GM21423 (cell line): ENCODE measurements around the gene SPACA1.

Experiments used
- ATAC-seq: cut with Tn5 transposase; IDR thresholded peaks from one replicate; pipeline ENCODE4 v1.9.1; 2021; ENCODE audit warnings: mild to moderate bottlenecking, moderate library complexity; ENCODE audit not compliant: unreplicated experiment

The SPACA1 gene

DNA sequence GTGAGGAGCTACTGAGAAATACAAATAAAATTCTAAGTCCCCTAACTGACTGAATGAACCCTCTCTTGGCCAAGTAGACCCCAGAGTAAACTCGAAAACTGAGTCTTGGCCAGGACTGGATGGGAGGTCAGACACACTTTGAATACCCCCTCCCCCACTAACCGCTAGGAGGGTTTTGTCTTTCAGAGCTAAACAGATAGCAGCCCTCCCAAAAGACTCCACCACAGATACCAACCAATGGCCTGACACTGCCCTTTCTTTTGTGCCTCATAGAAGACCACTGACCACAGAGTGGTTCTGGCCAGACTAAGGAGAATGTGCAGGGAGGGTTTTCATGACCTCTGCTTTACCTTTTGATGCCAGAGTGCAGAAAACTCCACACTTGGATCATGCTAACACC lies 42.1 kb downstream of the SPACA1 start:
- ATAC-seq: no peak

DNA sequence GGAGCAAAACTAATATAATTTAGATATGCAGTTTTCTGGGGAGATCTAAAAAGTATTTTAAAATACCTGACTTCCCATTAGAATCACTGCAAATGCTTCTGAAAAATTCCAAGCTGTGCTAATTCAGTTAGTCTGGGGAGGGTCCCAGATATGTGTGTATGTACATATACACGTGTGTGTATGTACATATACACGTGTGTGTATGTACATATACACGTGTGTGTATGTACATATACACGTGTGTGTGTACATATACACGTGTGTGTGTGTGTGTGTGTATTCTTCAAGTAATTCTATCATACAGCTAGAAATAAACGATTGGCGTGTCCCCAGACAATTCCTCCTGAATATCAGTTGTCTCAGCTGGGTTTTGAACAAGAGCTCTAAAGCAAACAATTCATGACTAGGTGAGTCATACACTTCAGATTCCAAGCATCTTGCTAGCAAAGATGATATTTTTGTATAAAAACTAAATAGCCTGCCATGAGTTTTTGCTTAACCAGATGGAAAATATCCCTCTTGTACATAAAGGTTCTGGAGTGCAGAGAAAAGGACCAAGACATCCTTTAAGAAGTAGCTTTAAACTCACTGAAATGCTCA lies 58.2 kb downstream of the SPACA1 start:
- ATAC-seq: no peak

DNA sequence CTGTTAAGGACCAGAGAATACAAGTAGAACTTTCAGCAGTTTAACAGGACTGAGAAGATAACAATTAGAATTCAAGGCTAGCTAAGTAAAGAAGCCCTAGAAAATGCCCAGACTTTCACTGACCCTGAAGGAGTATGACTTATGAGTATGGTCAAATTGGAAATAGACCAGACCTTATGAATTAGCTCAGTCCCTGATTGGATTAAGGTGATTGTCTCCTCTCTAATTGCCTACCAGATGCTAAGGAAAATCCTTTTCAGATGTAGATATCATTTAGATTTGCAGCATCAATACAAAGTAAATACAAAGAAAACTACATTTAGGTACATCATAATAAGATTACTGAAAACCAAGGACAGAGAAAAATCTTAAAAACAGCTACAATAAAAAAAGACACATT lies 59.6 kb downstream of the SPACA1 start:
- no peak for ATAC-seq

DNA sequence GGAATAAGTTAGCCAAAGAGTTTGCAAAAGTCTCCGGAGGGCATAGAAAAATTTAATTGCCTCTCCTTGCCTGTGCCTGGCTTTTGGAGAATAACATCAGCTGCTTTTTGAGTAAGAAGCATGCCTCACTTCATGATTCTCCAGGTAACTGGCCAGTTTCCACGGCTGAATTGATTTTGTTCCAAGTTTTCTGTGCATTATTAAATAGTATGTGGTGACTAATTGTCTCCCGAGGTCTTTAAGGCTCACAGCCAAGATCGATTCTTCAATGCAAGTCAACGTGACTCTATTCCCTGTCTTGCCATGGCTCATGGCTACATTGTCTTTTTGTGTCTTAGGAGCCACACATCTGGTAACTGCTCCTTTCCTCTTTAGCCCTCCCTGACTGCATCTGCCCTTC lies 64.3 kb downstream of the SPACA1 start:
- no peak for ATAC-seq

DNA sequence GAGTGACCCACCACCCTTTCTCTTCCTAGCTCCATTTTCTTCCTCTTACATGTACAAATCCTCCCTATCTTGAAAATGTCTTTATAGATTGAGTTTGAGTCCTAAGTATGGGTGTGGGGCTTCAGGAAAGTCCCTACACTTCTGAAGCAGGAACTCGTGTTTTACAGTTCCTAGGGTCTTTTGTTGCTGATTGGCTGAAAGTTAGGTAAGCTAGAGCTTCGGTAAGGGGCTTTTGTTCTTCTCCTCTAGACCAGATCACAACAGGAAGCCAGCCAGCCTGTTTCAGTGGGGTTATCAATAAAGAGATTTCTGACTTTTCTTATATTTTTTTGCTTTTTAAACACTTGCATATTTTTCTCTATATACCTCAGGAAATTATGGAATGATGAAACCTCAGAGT lies 67.2 kb downstream of the SPACA1 start:
- no peak for ATAC-seq

DNA sequence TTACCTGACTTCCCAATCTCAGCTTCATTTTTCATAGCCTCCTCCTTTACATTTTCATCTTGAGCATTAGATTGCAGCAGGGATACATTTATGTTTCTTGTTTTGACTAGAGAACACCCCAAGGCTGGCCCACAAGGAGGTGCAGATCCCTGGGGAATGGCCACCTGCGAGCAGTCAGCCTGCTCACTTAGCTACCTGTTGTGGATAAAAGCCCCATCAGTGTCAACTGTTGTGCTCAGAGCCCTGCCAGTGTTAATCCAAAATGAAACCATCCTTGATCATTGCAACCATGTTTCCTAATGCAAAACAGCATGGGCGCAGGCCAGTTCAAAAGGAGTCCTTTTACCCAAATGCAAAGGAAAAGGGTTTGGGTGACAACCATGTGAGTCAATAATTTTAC lies 67.7 kb downstream of the SPACA1 start:
- no peak for ATAC-seq

DNA sequence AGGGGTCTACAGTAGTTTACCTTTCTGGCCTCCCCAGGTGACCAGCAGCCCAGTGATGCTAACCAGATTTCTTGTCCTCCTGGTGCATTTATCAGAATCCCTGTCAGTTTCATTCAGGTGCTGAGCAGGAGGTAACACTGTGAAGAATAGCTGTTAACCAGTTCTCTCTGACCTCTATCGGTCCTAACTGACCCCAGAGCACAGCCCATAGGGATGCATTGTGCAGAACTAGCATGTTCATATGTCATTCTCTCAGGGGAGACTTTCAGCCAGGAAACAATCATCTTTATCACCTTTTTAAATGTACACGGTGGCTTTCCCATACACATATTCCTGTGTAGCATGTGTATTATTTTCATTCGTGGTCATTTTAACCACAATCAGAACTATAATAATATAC lies 68.6 kb downstream of the SPACA1 start:
- no peak for ATAC-seq
